ENCODE data around the gene NLRP1.

DNA sequence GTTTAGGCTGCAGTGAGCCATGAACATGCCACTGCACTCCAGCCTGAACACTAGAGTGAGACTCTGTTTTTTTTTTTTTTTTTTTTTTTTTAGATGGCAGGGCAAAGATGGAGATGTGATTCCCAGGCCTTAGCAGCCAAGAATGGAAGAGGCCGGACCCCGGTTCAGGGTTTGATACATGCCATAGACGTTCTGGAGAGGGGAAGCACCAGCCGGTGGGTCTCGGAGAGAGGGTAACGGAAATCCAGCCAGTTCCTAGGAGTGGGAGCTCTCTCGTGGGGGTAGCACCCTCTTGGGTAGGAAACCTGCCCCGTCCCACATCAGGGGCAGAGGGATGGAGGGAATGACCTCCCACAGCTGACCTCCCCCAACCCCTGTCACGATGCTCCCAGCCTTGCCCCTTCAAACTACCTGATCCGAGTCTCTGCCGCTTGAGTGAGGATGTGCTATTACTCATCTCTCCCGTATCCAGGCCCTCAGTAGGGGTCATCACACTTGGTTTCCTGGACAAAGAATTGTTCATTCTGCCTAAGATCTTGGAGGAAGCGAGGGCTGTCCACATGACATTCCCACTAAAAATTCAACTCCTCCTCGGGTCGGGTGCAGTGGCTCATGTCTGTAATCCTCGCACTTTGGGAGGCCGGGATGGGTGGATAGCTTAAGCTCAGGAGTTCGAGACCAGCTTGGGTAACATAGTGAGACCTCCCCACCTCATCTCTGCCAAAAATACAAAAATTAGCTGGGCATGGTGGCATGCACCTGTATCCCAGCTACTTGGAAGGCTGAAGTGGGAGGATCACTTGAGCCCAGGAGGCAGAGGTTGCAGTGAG is 50.6 kb downstream of the NLRP1 start:
- no peak for TF ChIP-seq CTCF (IDR thresholded peaks at IDR 0.05)
- TF ChIP-seq EZH2 (IDR thresholded peaks at IDR 0.05): no peak
- no peak for TF ChIP-seq EZH2phosphoT487 (IDR thresholded peaks at IDR 0.05)

All from neural progenitor cell (in vitro differentiated cells).